Skeletal muscle satellite cell (primary cell): ENCODE measurements around the gene IHH.

ENCODE experiments used
- H3K27me3 ChIP-seq: 2 replicates; pipeline ENCODE4 v1.7.0; 2013; ENCODE audit warnings: low read length; ENCODE audit not compliant: control insufficient read depth, insufficient read depth
- H3K36me3 ChIP-seq: 2 replicates; pipeline ENCODE4 v1.7.0; 2013; ENCODE audit warnings: mild to moderate bottlenecking, control low read depth, low read length; ENCODE audit not compliant: insufficient read depth
- H3K4me1 ChIP-seq: 2 replicates; pipeline ENCODE4 v1.7.0; 2013; ENCODE audit warnings: low read length; ENCODE audit not compliant: control insufficient read depth, insufficient read depth
- H3K4me2 ChIP-seq: 2 replicates; pipeline ENCODE4 v1.7.0; 2013; ENCODE audit warnings: mild to moderate bottlenecking, low read length
- H3K4me3 ChIP-seq: 2 replicates; pipeline ENCODE4 v1.7.0; 2013; ENCODE audit warnings: low read length
- H3K9ac ChIP-seq: 2 replicates; pipeline ENCODE4 v1.7.0; 2013; ENCODE audit warnings: mild to moderate bottlenecking, low read depth, low read length, moderate library complexity
- H3K9me3 ChIP-seq: replicated peaks from 2 replicates; pipeline ENCODE4 v1.7.0; 2013; ENCODE audit warnings: mild to moderate bottlenecking, control low read depth, low read length

The IHH gene

DNA sequence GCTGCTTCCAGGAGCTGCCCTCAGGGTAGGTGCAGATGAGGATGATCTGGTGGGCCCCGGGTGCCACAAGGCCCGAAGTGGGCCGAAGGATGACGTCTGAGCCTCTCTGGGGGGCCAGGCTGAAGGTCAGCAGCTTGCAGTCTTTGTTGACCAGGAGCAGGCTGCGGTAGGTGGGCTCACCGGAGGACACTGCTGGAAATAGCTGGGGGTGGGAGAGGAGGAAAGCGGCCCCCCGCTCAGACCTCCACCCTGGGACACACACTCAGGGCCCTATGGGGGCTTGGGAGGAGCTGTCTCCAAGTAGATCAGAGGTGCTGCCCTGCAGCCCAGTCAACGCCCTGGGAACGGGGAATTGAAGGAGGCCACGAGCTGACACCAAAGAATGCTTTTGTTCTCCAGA is 36.7 kb downstream of the IHH start:
- Histone ChIP-seq H3K4me3 (no peak overlapping the region), H3K9me3 (no peaks in the 10 kb centered on the region), H3K27me3 (peaks cover 78% of the 10 kb centered on the region), H3K4me1 (no peaks in the 10 kb centered on the region), H3K9ac (no peak overlapping the region), H3K4me2 (no peak overlapping the region), H3K36me3 (no peaks in the 10 kb centered on the region)

DNA sequence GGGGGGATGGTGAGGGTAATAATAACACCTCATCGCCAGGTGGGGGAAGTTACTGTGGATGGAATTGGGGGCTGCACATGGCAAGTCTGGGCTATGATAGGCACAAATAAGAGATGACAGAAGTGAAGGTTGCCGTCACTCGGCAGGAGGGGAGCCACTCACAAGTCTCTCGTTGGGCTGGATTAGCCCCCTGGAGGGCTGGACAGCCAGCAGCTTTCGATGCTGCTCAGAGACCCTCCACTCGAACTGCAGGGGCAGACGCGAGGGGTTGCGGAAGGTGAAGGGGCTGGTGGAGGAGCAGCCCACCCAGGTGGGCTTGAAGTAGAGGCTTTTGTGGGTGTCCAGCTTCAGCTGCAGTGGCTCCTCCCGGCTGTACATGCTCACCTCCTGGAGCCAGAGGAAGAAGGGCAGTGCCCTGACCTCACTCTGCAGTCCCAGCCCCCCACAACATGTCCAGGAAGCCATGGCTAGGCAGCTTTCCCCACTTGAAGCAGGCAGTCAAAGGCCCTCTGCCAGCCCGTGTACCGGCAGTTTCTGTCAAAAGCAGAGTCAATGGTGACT is 37.6 kb downstream of the IHH start:
- Histone ChIP-seq H3K9me3 (no peaks in the 10 kb centered on the region), H3K36me3 (no peaks in the 10 kb centered on the region), H3K4me1 (no peaks in the 10 kb centered on the region), H3K4me3 (no peak overlapping the region), H3K9ac (no peak overlapping the region), H3K4me2 (no peak overlapping the region), H3K27me3 (peaks cover 83% of the 10 kb centered on the region)

DNA sequence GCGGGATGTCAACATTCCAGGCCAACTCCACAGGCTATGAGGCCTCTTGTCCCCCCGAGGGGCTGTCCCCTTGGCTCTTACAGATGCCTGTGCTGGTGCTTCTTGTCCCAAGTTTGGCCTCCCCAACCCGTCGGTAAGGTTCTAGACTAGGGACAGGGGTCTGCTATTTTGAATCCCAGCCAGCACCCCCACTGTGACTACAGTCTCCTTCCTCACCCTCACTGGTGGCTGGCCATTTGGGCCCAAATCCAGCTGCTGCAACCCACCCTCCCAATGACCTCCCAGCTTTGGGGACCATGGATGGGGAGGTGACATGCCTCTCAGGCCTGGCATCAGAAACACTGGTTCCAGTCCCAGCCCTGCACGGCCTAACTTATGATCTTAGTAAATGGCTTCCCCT is 38.1 kb downstream of the IHH start:
- H3K36me3 ChIP-seq = no peaks in the 10 kb centered on the region
- no peak overlapping the region for H3K4me3 ChIP-seq
- H3K4me1 ChIP-seq = no peaks in the 10 kb centered on the region
- no peak overlapping the region for H3K9ac ChIP-seq
- H3K27me3 ChIP-seq = peaks cover 84% of the 10 kb centered on the region
- H3K9me3 ChIP-seq = no peaks in the 10 kb centered on the region
- no peak overlapping the region for H3K4me2 ChIP-seq

DNA sequence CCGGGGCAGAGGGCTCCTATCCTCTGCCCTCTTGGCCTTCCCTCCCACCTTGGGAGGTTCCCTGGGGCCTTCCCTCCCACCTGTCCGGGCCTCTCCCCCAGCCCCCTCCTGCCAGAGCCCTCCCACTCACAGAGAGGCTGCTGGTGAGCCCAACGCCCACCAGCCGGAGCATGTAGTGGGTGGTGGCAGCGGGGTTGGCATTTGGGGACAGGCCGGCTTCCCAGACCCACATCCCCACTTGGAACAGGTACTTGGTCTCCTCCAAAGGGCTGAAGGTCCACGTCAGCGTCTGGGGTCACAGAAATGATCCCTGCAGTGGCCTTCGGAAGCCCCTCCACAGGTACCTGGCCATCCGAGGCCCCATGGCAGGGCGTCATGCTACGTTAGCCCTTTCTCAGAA is 38.7 kb downstream of the IHH start:
- Histone ChIP-seq H3K4me3 (no peak overlapping the region), H3K36me3 (no peaks in the 10 kb centered on the region), H3K4me2 (no peak overlapping the region), H3K9me3 (no peaks in the 10 kb centered on the region), H3K27me3 (peaks cover 83% of the 10 kb centered on the region), H3K9ac (no peak overlapping the region), H3K4me1 (no peaks in the 10 kb centered on the region)

DNA sequence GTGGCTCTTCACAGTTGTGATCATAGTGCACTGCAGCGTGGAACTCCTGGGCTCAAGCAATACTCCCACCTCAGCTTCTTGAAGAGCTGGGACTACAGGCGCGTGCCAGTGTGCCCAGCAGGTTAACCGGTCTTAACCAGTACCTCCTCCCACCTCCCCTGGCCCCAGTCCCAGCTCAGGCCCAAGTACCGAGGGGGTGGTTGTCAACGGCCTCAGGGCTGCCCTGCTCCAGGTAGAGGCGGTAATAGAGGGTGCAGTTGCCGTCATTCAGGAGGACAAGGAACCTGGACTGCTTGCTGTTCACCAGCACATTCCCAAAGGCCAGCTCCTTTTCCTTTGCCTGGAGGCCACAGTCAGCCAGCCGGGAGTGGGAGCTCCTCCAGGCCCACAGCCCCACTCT is 39.1 kb downstream of the IHH start:
- Histone ChIP-seq H3K4me3 (no peak overlapping the region), H3K9me3 (no peaks in the 10 kb centered on the region), H3K36me3 (no peaks in the 10 kb centered on the region), H3K4me2 (no peak overlapping the region), H3K27me3 (peaks cover 82% of the 10 kb centered on the region), H3K9ac (no peak overlapping the region), H3K4me1 (no peaks in the 10 kb centered on the region)

DNA sequence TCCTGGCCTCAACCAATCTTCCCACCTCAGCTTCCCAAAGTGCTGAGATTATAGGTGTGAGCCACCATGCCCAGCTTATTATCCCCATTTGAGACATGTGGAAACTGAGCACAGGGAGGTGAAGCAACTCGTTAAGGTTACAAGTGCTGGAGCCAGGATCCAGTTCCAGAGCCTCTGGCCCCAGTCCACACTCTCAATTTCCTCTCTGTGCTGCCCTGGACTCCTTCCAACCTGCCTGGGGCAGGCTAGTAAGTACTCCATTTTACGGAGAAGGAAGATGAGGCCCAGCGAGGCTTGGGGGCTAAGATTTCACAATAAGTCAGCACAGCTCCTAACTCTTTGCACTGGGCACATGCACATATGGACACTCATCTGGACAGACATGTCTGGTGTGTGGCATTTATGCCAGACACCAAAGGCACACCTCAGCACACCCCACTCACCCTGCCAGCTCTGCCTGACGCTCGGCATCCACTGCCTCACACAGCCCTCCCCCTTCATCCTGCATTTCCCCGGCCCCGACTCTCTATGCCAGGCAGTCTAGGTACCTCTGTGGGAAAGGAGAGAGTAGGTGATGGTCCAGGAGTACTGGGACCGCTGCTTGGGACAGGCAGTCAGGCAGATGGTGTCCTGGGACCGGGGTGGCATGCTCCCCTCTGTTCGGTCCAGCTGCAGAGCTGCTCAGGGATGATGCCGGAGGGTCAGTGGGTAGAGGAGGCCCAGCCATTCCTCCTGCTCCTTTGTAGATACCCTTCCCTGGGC is 39.9 kb downstream of the IHH start:
- Histone ChIP-seq H3K9me3 (no peaks in the 10 kb centered on the region), H3K36me3 (no peaks in the 10 kb centered on the region), H3K9ac (no peak overlapping the region), H3K4me2 (no peak overlapping the region), H3K27me3 (peaks cover 82% of the 10 kb centered on the region), H3K4me3 (no peak overlapping the region), H3K4me1 (no peaks in the 10 kb centered on the region)

DNA sequence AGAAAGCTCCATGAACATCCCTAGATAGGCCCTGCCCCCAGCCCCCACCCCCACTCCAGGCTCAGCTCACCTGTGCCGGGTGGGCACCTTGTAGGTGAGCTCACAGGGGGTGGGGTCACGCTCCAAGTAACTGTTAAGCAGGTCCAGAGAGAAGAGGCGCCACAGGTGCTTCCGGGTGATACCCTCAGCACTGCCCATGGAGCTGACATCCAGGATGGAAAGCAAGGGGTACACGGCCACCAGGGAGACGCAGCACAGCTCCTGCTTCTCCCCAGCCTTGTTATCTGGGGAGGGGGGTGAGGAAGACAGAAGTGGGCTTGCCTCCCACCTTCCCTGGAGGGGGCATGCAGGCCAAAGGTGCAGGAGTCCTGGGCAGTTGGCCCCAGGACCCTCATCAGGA is 41.3 kb downstream of the IHH start:
- Histone ChIP-seq H3K36me3 (no peaks in the 10 kb centered on the region), H3K27me3 (peaks cover 75% of the 10 kb centered on the region), H3K9me3 (no peaks in the 10 kb centered on the region), H3K4me3 (no peak overlapping the region), H3K4me2 (no peak overlapping the region), H3K4me1 (no peaks in the 10 kb centered on the region), H3K9ac (no peak overlapping the region)

DNA sequence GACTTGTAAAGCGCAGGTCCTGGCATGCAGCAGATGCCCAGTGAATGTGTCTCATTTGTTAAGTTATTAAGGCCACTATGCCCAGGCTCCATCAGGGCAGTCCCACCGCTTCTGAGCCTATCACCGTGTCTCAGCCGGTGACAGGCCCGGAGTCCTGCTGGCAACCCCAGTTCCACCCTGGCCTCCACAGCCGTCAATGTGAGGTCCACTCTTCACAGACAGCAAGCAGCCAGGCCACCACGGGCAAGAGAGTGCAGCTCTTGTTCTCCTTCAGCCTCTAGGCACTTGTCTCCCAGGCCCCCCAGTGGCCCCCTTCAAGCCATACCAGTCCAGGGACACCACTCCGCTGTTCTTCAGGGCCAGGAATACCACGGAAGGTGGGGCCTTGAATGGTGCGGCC is 42.0 kb downstream of the IHH start:
- H3K9me3 ChIP-seq = no peaks in the 10 kb centered on the region
- H3K4me2 ChIP-seq = no peak overlapping the region
- no peaks in the 10 kb centered on the region for H3K36me3 ChIP-seq
- no peak overlapping the region for H3K4me3 ChIP-seq
- no peak overlapping the region for H3K9ac ChIP-seq
- no peaks in the 10 kb centered on the region for H3K4me1 ChIP-seq
- H3K27me3 ChIP-seq = peaks cover 77% of the 10 kb centered on the region

DNA sequence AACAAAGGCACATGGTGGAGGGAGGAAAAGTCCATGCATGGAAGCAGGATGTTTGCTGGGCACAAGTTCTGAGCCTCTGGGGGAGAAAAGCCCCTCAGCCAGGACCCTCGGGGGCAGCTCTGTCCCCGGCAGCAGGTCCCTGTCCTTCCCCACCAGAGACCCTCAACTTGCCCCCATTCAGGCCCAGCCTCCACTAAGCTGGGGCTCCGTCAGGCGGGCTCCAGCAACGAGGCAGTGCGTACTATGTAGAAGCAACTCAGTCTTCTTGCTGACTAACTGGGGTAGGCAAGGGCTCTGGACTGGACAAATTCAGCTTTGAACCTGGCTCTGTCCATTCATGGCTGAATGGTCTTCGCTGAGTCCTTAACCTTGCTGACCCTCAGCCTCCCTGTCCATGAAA is 42.4 kb downstream of the IHH start:
- Histone ChIP-seq H3K36me3 (no peaks in the 10 kb centered on the region), H3K4me2 (no peak overlapping the region), H3K27me3 (peaks cover 77% of the 10 kb centered on the region)

DNA sequence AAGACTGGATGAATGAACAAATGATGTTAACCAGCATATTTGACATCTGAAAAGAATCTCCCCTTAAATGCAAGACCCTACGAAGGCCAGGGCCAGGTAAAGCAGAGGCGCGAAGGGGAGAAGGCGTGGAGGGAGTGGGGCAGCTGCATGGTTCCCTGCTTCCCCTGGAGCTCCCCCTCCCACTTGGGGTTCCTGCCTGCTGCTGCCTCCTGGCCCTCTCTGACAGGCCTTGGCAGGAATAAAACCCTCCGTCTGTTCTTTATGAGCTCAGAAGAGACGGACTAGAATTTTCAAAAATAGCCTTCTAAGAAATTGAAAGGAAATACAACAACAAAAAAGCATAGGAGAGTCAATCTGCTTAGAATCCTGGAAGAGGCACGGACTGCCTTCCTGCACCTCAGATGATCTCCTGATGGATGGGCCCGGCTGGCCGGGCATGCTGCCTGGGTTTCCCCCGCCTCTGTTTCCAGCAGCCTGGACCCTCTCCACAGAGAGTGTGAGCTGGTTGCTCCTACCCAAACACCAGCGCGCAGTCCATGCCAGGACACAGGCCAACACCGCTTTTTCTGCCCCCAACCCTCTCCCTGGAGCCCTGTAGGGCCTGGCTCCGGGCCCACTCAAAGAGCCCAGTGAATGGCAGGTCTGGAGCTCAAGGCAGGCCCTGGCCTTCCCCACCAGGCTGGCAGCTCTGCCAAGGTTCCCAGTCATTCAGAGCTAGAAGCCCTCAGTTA is 43.4 kb downstream of the IHH start:
- H3K9me3 ChIP-seq = no peaks in the 10 kb centered on the region
- H3K36me3 ChIP-seq = no peaks in the 10 kb centered on the region
- H3K9ac ChIP-seq = no peak overlapping the region
- no peaks in the 10 kb centered on the region for H3K4me1 ChIP-seq
- peaks cover 72% of the 10 kb centered on the region for H3K27me3 ChIP-seq
- no peak overlapping the region for H3K4me2 ChIP-seq
- no peak overlapping the region for H3K4me3 ChIP-seq

More for the DNA sequence above, 42.4 kb downstream of the IHH start:
- H3K9ac ChIP-seq = no peak overlapping the region
- H3K4me3 ChIP-seq = no peak overlapping the region
- H3K9me3 ChIP-seq = no peaks in the 10 kb centered on the region
- H3K4me1 ChIP-seq = no peaks in the 10 kb centered on the region

DNA sequence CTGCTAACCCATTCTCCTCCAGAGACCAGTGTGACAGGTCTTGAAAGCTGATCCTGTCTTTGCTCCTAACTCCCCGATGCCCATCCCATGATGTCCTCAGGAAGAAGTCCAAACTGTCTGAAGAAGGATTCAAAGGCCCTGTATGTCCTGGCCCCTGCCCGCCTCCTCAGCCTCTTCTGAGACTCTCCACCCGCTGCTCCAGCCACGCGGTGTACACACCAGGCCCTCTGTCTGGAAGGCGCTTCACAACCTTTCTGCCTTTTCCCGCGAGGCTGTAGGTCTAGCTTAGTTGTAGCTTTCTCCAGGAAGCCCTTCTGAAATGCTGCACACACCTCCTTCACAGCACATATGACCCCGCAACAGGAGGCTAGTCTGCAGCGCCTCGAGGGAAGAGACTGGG is 44.0 kb downstream of the IHH start:
- Histone ChIP-seq H3K4me1 (no peaks in the 10 kb centered on the region), H3K4me3 (no peak overlapping the region), H3K9me3 (no peaks in the 10 kb centered on the region), H3K9ac (no peak overlapping the region), H3K36me3 (no peaks in the 10 kb centered on the region), H3K27me3 (peaks cover 70% of the 10 kb centered on the region), H3K4me2 (no peak overlapping the region)
